Sigmoid colon (tissue), 7 donors: Measurements from ENCODE around the gene USP38. TPM values are rescaled to one million over a fixed set of nuclear protein-coding genes. Genes with fewer than 3 reads are reported as not detected.
A peak's percentile ranks its signal among the peaks of the same experiment; 100 is the strongest.

ENCODE experiments used
- DNase-seq: peaks from one replicate; pipeline ENCODE4 v3.0.0-alpha.2; 2019
- H3K27ac ChIP-seq, 4 donors: fragments of 200-600 bp; sonication (generic); one replicate each; pipeline ENCODE4 v1.5.1; 2016 to 2019; ENCODE audit warnings: mild to moderate bottlenecking in 1 of 4
- H3K27me3 ChIP-seq, 3 donors: fragments of 200-600 bp; sonication (generic); one replicate each; pipeline ENCODE4 v1.5.1; 2019; ENCODE audit warnings: mild to moderate bottlenecking in 1 of 3
- H3K36me3 ChIP-seq, 4 donors: fragments of 200-600 bp; sonication (generic); one replicate each; pipeline ENCODE4 v1.5.1; 2016 to 2019
- H3K4me1 ChIP-seq, 4 donors: fragments of 200-600 bp; sonication (generic); one replicate each; pipeline ENCODE4 v1.5.1; 2017 to 2019
- H3K4me3 ChIP-seq, 4 donors: fragments of 200-600 bp; sonication (generic); one replicate each; pipeline ENCODE4 v1.5.1; 2017 to 2019; ENCODE audit warnings: mild to moderate bottlenecking in 2 of 4, moderate library complexity in 1 of 4
- H3K9me3 ChIP-seq, 4 donors: fragments of 200-600 bp in 3 of 4; sonication (generic) in 3 of 4; one replicate each; pipeline versions ENCODE4 v1.5.1 to v1.6.1; 2013 to 2019
- EP300 ChIP-seq, 4 donors: sonication (generic); formaldehyde crosslinking; IDR thresholded peaks; one replicate each; pipeline ENCODE4 v1.6.1; 2017; ENCODE audit warnings: antibody characterized with exemption in 4 of 4
- POLR2A ChIP-seq, 2 donors: fragments of 450-650 bp; IDR thresholded peaks; one replicate each; pipeline ENCODE4 v1.6.1; 2016; ENCODE audit warnings: antibody characterized with exemption in 2 of 2, mild to moderate bottlenecking in 2 of 2, moderate library complexity in 2 of 2
- POLR2AphosphoS5 ChIP-seq, 4 donors: sonication (generic); formaldehyde crosslinking; IDR thresholded peaks; one replicate each; pipeline ENCODE4 v1.6.1; 2017; ENCODE audit warnings: antibody characterized with exemption in 4 of 4
- WGBS, 2 donors: extraction: QIAGEN DNeasy Blood & Tissue Kit; methylation state at CpG; one replicate each; pipeline ENCODE4 v1.1.7; 2013; 5-methylcytosine and 5-hydroxymethylcytosine counted together
- intact Hi-C: fragments of 100-400 bp; cut with DNase I; formaldehyde crosslinking; loops from one replicate; pipeline ENCODE4 v1.15.1; 2023
- polyA plus RNA-seq, 3 donors: library from polyadenylated mRNA; stranded (reverse); fragments of 200-250 nt; gene quantifications; one replicate each; pipeline ENCODE4 v1.2.3, GENCODE V29; 2013
- total RNA-seq, 4 donors: library from RNA; depleted of rRNA; stranded (reverse); fragments of >200 nt; gene quantifications; one replicate each; pipeline ENCODE4 v1.1.0, GENCODE V29; 2016
- TF ChIP-seq, protein P1 (sequence below), 4 experiments: fragments of 450-650 bp in 3 of 4; fragments of 200-600 bp in 1 of 4; IDR thresholded peaks; one replicate each; pipeline ENCODE4 v1.5.1; 2016 to 2019; ENCODE audit warnings: antibody characterized with exemption in 4 of 4, mild to moderate bottlenecking in 3 of 4, moderate library complexity in 2 of 4
- donor health status: healthy with polysubstance abuse.
- donor health status: Bipolar disorder and iron deficiency.
- donor health status: healthy.

USP38 gene
- total and polyA plus RNA-seq, 7 donors, result 9.6 to 21.2 (median 16.3) TPM

GRCh38 chr4:143251779-143252178 lies 67.1 kb downstream of the USP38 start:
- Histone ChIP-seq H3K9me3 (no peaks in the 10 kb centered on the region), H3K27me3 (no peaks in the 10 kb centered on the region), H3K4me3 (no peak overlapping the region), H3K27ac (peak overlapping the region in 1 of 4 donors; percentile 59), H3K36me3 (no peaks in the 10 kb centered on the region), H3K4me1 (peaks cover 0 to 24% (median 15%) of the 10 kb centered on the region in 4 donors)
- TF ChIP-seq, protein P1, sequence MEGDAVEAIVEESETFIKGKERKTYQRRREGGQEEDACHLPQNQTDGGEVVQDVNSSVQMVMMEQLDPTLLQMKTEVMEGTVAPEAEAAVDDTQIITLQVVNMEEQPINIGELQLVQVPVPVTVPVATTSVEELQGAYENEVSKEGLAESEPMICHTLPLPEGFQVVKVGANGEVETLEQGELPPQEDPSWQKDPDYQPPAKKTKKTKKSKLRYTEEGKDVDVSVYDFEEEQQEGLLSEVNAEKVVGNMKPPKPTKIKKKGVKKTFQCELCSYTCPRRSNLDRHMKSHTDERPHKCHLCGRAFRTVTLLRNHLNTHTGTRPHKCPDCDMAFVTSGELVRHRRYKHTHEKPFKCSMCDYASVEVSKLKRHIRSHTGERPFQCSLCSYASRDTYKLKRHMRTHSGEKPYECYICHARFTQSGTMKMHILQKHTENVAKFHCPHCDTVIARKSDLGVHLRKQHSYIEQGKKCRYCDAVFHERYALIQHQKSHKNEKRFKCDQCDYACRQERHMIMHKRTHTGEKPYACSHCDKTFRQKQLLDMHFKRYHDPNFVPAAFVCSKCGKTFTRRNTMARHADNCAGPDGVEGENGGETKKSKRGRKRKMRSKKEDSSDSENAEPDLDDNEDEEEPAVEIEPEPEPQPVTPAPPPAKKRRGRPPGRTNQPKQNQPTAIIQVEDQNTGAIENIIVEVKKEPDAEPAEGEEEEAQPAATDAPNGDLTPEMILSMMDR (IDR thresholded peaks at IDR 0.05), result no peak
- TF ChIP-seq EP300 (IDR thresholded peaks at IDR 0.05) (no peak), POLR2AphosphoS5 (IDR thresholded peaks at IDR 0.05) (no peak), POLR2A (IDR thresholded peaks at IDR 0.05) (no peak)
- intact Hi-C loops, result no loop called here
- WGBS, 2 donors, result 0 to 15% methylated on average over 1 of the region's 1 CpG
- no peak for DNase-seq

DNA sequence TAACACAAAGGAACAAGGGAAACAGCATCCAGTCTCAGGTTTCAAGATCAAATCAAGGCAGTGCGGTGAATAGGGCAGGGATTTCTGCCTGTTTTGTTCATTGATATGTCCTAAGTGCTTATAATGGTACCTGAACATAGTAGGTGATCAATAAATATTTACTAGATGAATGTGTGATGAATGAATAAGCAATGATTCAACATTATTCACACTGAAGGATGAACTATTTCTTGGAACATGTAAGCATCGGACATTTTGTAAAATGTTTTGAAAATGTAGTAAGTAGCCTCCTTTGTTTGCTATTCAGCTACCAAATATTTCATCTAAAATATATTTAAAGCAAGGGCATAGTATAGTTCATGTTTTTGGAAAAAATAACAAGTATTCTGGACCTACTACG lies 67.8 kb downstream of the USP38 start:
- 95 to 97% methylated on average over 3 of the region's 3 CpGs for WGBS, 2 donors
- no peaks in the 10 kb centered on the region for H3K36me3 ChIP-seq
- no peaks in the 10 kb centered on the region for H3K9me3 ChIP-seq
- intact Hi-C loops, result no loop called here
- DNase-seq, result no peak
- no peak overlapping the region for H3K4me3 ChIP-seq
- peaks cover 0 to 24% (median 15%) of the 10 kb centered on the region in 4 donors for H3K4me1 ChIP-seq
- no peak overlapping the region for H3K27ac ChIP-seq
- TF ChIP-seq EP300 (IDR thresholded peaks at IDR 0.05), result no peak
- TF ChIP-seq POLR2AphosphoS5 (IDR thresholded peaks at IDR 0.05), result no peak
- no peak for TF ChIP-seq POLR2A (IDR thresholded peaks at IDR 0.05)
- TF ChIP-seq, protein P1 (IDR thresholded peaks at IDR 0.05), result no peak
- H3K27me3 ChIP-seq, result no peaks in the 10 kb centered on the region

- intact Hi-C loops, result no loop called here
- Histone ChIP-seq H3K4me1 (peaks cover 0 to 24% (median 15%) of the 10 kb centered on the region in 4 donors), H3K9me3 (no peaks in the 10 kb centered on the region), H3K36me3 (no peaks in the 10 kb centered on the region), H3K27ac (no peak overlapping the region), H3K27me3 (no peaks in the 10 kb centered on the region), H3K4me3 (no peak overlapping the region)
- no peak for TF ChIP-seq POLR2AphosphoS5 (IDR thresholded peaks at IDR 0.05)
- TF ChIP-seq EP300 (IDR thresholded peaks at IDR 0.05), result no peak
- TF ChIP-seq, protein P1 (IDR thresholded peaks at IDR 0.05), result no peak
- TF ChIP-seq POLR2A (IDR thresholded peaks at IDR 0.05), result no peak
- DNase-seq, result no peak
- WGBS, 2 donors, result 48 to 81% methylated on average over 2 of the region's 2 CpGs
Measured at GRCh38 chr4:143253166-143253565, 68.4 kb downstream of the USP38 start.

GRCh38 chr4:143254491-143255226 lies 69.9 kb downstream of the USP38 start:
- Histone ChIP-seq H3K27me3 (no peaks in the 10 kb centered on the region), H3K4me3 (no peak overlapping the region), H3K27ac (no peak overlapping the region), H3K36me3 (no peaks in the 10 kb centered on the region), H3K4me1 (peaks cover 0 to 24% (median 15%) of the 10 kb centered on the region in 4 donors), H3K9me3 (no peaks in the 10 kb centered on the region)
- intact Hi-C loops, result no loop called here
- DNase-seq, result no peak
- 79 to 93% methylated on average over 5 of the region's 5 CpGs for WGBS, 2 donors
- TF ChIP-seq, protein P1 (IDR thresholded peaks at IDR 0.05), result no peak
- TF ChIP-seq EP300 (IDR thresholded peaks at IDR 0.05) (no peak), POLR2A (IDR thresholded peaks at IDR 0.05) (no peak), POLR2AphosphoS5 (IDR thresholded peaks at IDR 0.05) (no peak)
